HepG2 (cell line): ENCODE results near the gene EFCAB11. TPM values are rescaled to one million over a fixed set of nuclear protein-coding genes. Genes with fewer than 3 reads are reported as not detected.

ENCODE experiments used
- ATAC-seq: fragments of 200-7000 bp; cut with Tn5 transposase; 3 replicates; pipeline ENCODE4 v1.9.1; 2020; ENCODE audit warnings: mild to moderate bottlenecking, moderate library complexity
- BruUV-seq: library from RNA; stranded (reverse); fragments of 400-500 nt; replicated peaks from 2 replicates; lab custom pipeline; 2021; lab: Mats Ljungman, UMichigan
- CTCF ChIA-PET: fragments of 300-600 bp; formaldehyde crosslinking; extraction: SDS; loops from one replicate; lab custom pipeline; 2021; ENCODE audit warnings: low total read pairs, inconsistent platforms, low intra/inter-chr PET ratio; lab: Yijun Ruan, JAX
- POLR2A ChIA-PET: fragments of 350-600 bp; sonication (Branson Sonifier 250); formaldehyde crosslinking; loops from one replicate; lab custom pipeline; 2020; ENCODE audit warnings: antibody characterized with exemption, inconsistent platforms; lab: Yijun Ruan, JAX
- DNase-seq: peaks from one replicate; pipeline ENCODE4 v3.0.0-alpha.2; 2015; ENCODE audit warnings: low spot score
- FAIRE-seq: peaks from 3 replicates; lab custom pipeline; 2011; peaks lifted over from hg19 to GRCh38; lab: Jason Lieb, UNC
- H2AFZ ChIP-seq: one replicate; pipeline ENCODE4 v1.6.1; 2011; ENCODE audit warnings: low read length, inconsistent platforms
- H3K27ac ChIP-seq: fragments of 300-600 bp; 3 replicates; pipeline ENCODE4 v1.8.0; 2011; ENCODE audit warnings: mixed run types, mild to moderate bottlenecking, mixed read lengths, low read length, inconsistent platforms; ENCODE audit not compliant: insufficient read depth; ENCODE audit errors: extremely low read length
- H3K27me3 ChIP-seq, 2 experiments: fragments of 200-600 bp in 1 of 2; 2 replicates in 1 of 2; 3 replicates in 1 of 2; pipeline versions ENCODE4 v1.6.0 to v1.8.0; 2011; ENCODE audit warnings: low read length in 2 of 2, mild to moderate bottlenecking in 2 of 2, moderate library complexity in 2 of 2, inconsistent platforms in 1 of 2; ENCODE audit not compliant: insufficient read depth in 2 of 2, control insufficient read depth in 1 of 2
- H3K36me3 ChIP-seq, 2 experiments: fragments of 200-600 bp in 1 of 2; replicated peaks in 1 of 2; 2 replicates in 1 of 2; 3 replicates in 1 of 2; pipeline versions ENCODE4 v1.5.1 to v1.8.0; 2011; ENCODE audit warnings: low read length in 2 of 2, inconsistent platforms in 1 of 2; ENCODE audit not compliant: insufficient read depth in 2 of 2, control insufficient read depth in 1 of 2
- H3K4me1 ChIP-seq: 2 replicates; pipeline ENCODE4 v1.5.1; 2012; ENCODE audit warnings: low read length, inconsistent platforms; ENCODE audit not compliant: insufficient read depth
- H3K4me2 ChIP-seq: 2 replicates; pipeline ENCODE4 v1.6.0; 2011; ENCODE audit warnings: low read depth, low read length, inconsistent platforms
- H3K4me3 ChIP-seq, 3 experiments: fragments of 200-600 bp in 1 of 3; sonication (generic), shearing (Covaris generic) in 1 of 3; replicated peaks in 1 of 3; 2 replicates each; pipeline ENCODE4 v1.5.1; 2011 to 2016; ENCODE audit warnings: low read length in 3 of 3, inconsistent platforms in 2 of 3, low read depth in 2 of 3, mild to moderate bottlenecking in 2 of 3, control low read depth in 1 of 3, mixed read lengths in 1 of 3; ENCODE audit not compliant: insufficient read depth in 1 of 3
- H3K79me2 ChIP-seq: one replicate; pipeline ENCODE4 v1.6.1; 2011; ENCODE audit warnings: low read length, inconsistent platforms; ENCODE audit not compliant: insufficient read depth
- H3K9ac ChIP-seq: 2 replicates; pipeline ENCODE4 v1.6.0; 2011; ENCODE audit warnings: mild to moderate bottlenecking, low read depth, low read length, inconsistent platforms; ENCODE audit not compliant: insufficient read depth
- H3K9me3 ChIP-seq: 2 replicates; pipeline ENCODE4 v1.5.1; 2012; ENCODE audit warnings: mild to moderate bottlenecking, low read length
- H4K20me1 ChIP-seq: 2 replicates; pipeline ENCODE4 v1.6.0; 2011; ENCODE audit warnings: inconsistent platforms, mild to moderate bottlenecking, low read length, moderate library complexity; ENCODE audit not compliant: insufficient read depth
- BHLHE40 ChIP-seq: IDR thresholded peaks from 2 replicates; pipeline ENCODE4 v1.6.1; 2011; ENCODE audit warnings: low read length, improper control_type of control experiment
- CEBPB ChIP-seq: IDR thresholded peaks from 2 replicates; pipeline ENCODE4 v1.6.1; 2011; ENCODE audit warnings: low read depth, low read length, improper control_type of control experiment, borderline replicate concordance
- FOXA3 ChIP-seq: IDR thresholded peaks from 2 replicates; pipeline ENCODE4 v1.6.1; 2016; ENCODE audit warnings: missing genetic modification reagents, missing compliant biosample characterization
- FOXP1 ChIP-seq, 2 experiments: fragments of 450-650 bp in 1 of 2; IDR thresholded peaks; 2 replicates each; pipeline ENCODE4 v1.6.1; 2017 to 2018; ENCODE audit warnings: antibody characterized with exemption in 1 of 2
- HNF4A ChIP-seq: sonication (generic); formaldehyde crosslinking; IDR thresholded peaks from 2 replicates; pipeline ENCODE4 v1.4.0; 2020; ENCODE audit warnings: missing genetic modification reagents
- NR2F1 ChIP-seq, 2 experiments: fragments of 450-650 bp in 1 of 2; formaldehyde crosslinking in 1 of 2; IDR thresholded peaks; 2 replicates each; pipeline versions ENCODE4 v1.5.0 to v1.6.1; 2016 to 2020; ENCODE audit warnings: mild to moderate bottlenecking in 1 of 2, missing compliant biosample characterization in 1 of 2, missing genetic modification reagents in 1 of 2, moderate library complexity in 1 of 2
- PHF21A ChIP-seq: sonication (generic); formaldehyde crosslinking; IDR thresholded peaks from 2 replicates; pipeline ENCODE4 v1.5.0; 2020; ENCODE audit warnings: mild to moderate bottlenecking, missing genetic modification reagents
- SALL1 ChIP-seq: sonication (generic); formaldehyde crosslinking; IDR thresholded peaks from 2 replicates; pipeline ENCODE4 v1.8.0; 2022; ENCODE audit warnings: mild to moderate bottlenecking, missing genetic modification reagents
- ZNF256 ChIP-seq: sonication (generic); formaldehyde crosslinking; conservative IDR thresholded peaks from 2 replicates; pipeline ENCODE4 v1.4.0; 2020; ENCODE audit warnings: missing genetic modification reagents
- ZNF556 ChIP-seq: sonication (generic); formaldehyde crosslinking; IDR thresholded peaks from 2 replicates; pipeline ENCODE4 v1.4.0; 2020; ENCODE audit warnings: mild to moderate bottlenecking, missing genetic modification reagents, borderline replicate concordance
- ZNF644 ChIP-seq: IDR thresholded peaks from 2 replicates; pipeline ENCODE4 v1.6.1; 2016; ENCODE audit warnings: low read depth
- WGBS: methylation state at CpG from one replicate; pipeline ENCODE4 v1.1.6; 2017; ENCODE audit warnings: low lambda C conversion rate; 5-methylcytosine and 5-hydroxymethylcytosine counted together
- in situ Hi-C: cut with HindIII; loops from 2 replicates; pipeline ENCODE4 v1.10.0; 2017; ENCODE audit warnings: low pct_unique_long_range_greater_than_20kb; ENCODE audit not compliant: extremely low pct_ligation_motif_present
- intact Hi-C: fragments of 100-400 bp; cut with micrococcal nuclease; formaldehyde crosslinking; loops from one replicate; pipeline ENCODE4 v1.10.0; 2022; ENCODE audit not compliant: unreplicated experiment
- polyA plus RNA-seq, 8 experiments: library from polyadenylated mRNA; depleted of rRNA in 3 of 8; stranded (reverse) in 7 of 8; unstranded in 1 of 8; fragments of >200 nt; fragmentation: Illumina TruSeq in 4 of 8; extraction: Trizol in 4 of 8; gene quantifications; 2 replicates each; pipeline versions ENCODE4 v1.2.1 to v1.2.3, GENCODE V29; 2011 to 2016; ENCODE audit warnings: low read depth in 4 of 8, missing spikeins in 1 of 8, mixed read lengths in 1 of 8; ENCODE audit not compliant: insufficient read depth in 1 of 8
- total RNA-seq, 5 experiments: library from RNA; depleted of rRNA; stranded (reverse); fragments of >200 nt; fragmentation: Illumina TruSeq; extraction: Trizol; gene quantifications; 2 replicates each; pipeline ENCODE4 v1.2.3, GENCODE V29; 2016; ENCODE audit warnings: low read depth in 1 of 5
- TF ChIP-seq, protein P1 (sequence below): sonication (generic); formaldehyde crosslinking; IDR thresholded peaks from 2 replicates; pipeline ENCODE4 v1.4.0; 2020; ENCODE audit warnings: mild to moderate bottlenecking, missing genetic modification reagents
- TF ChIP-seq, protein P2 (sequence below): sonication (generic); formaldehyde crosslinking; IDR thresholded peaks from 2 replicates; pipeline ENCODE4 v1.4.0; 2020; ENCODE audit warnings: low read depth, mild to moderate bottlenecking, missing genetic modification reagents

Gene EFCAB11
- total and polyA plus RNA-seq, 2 of the 13 experiments (the other 11 are each of a cell fraction or from before 2014, with no cell fraction given), result 8.2 to 31.5 TPM

DNA sequence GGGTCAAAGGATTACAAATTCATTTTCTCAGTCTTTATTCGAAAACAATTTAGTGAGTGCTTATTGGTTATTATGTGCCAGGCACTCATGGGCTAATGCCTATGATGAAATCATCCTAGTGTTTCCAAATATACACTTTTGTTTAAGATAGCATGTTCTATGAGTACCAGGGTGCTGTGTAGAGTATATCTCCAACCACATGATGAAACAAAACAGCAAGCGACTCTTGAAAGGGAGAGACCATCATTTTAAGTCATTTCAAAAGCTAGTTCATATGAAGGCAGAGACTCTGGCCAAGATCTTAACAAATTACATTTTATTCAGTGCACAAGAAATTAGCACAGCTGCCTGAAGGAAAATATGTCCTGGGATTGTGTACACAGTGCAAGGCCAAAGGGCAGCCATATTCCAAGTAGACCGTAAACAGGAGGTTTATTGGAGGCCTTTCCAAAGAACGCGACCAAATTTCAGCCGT, 204.2 kb downstream of the EFCAB11 start:
- H3K9me3 ChIP-seq, result no peaks in the 10 kb centered on the region
- H3K27me3 ChIP-seq, result no peaks in the 10 kb centered on the region; a peak in 1 of 5 replicates
- ATAC-seq (peak; percentile 57), DNase-seq (no peak), FAIRE-seq (no peak)
- BruUV-seq, result no TSS peak
- ChIA-PET CTCF (no interaction called here), POLR2A (no interaction called here)
- H3K9ac ChIP-seq, result no peak overlapping the region
- no peaks in the 10 kb centered on the region for H3K36me3 ChIP-seq
- no peak overlapping the region; a peak in 1 of 6 replicates for H3K4me3 ChIP-seq
- intact Hi-C loops, result no loop called here
- no peak overlapping the region; the same call in 1 of the 2 replicates for H3K4me2 ChIP-seq
- no peak overlapping the region for H2AFZ ChIP-seq
- WGBS, result 24% methylated on average over 6 of the region's 6 CpGs
- H3K27ac ChIP-seq, result no peak overlapping the region
- H4K20me1 ChIP-seq, result no peaks in the 10 kb centered on the region
- TF ChIP-seq PHF21A (no peak), FOXA3 (CRISPR knock-in tag) (peak; percentile 26; the same call in 1 of the 2 replicates), HNF4A (CRISPR knock-in tag) (peak; percentile 21; the same call in 1 of the 2 replicates), ZNF556 (CRISPR knock-in tag) (no peak), SALL1 (peak; percentile 22; the same call in 1 of the 2 replicates), NR2F1 (CRISPR knock-in tag; IDR thresholded peaks at IDR 0.05) (0 out of 4 replicates have a peak, but pooled peaks of 1 of the 2 experiments have one; percentile 16), BHLHE40 (no peak), FOXP1 (IDR thresholded peaks at IDR 0.05) (no peak), FOXP1 (CRISPR knock-in tag; IDR thresholded peaks at IDR 0.05) (peak; percentile 26; the same call in 1 of the 2 replicates), ZNF256 (CRISPR knock-in tag) (no peak), ZNF644 (CRISPR knock-in tag) (peak; percentile 56; the same call in 1 of the 2 replicates), CEBPB (peak; percentile 30; the same call in 1 of the 2 replicates)
- TF ChIP-seq, protein P1, sequence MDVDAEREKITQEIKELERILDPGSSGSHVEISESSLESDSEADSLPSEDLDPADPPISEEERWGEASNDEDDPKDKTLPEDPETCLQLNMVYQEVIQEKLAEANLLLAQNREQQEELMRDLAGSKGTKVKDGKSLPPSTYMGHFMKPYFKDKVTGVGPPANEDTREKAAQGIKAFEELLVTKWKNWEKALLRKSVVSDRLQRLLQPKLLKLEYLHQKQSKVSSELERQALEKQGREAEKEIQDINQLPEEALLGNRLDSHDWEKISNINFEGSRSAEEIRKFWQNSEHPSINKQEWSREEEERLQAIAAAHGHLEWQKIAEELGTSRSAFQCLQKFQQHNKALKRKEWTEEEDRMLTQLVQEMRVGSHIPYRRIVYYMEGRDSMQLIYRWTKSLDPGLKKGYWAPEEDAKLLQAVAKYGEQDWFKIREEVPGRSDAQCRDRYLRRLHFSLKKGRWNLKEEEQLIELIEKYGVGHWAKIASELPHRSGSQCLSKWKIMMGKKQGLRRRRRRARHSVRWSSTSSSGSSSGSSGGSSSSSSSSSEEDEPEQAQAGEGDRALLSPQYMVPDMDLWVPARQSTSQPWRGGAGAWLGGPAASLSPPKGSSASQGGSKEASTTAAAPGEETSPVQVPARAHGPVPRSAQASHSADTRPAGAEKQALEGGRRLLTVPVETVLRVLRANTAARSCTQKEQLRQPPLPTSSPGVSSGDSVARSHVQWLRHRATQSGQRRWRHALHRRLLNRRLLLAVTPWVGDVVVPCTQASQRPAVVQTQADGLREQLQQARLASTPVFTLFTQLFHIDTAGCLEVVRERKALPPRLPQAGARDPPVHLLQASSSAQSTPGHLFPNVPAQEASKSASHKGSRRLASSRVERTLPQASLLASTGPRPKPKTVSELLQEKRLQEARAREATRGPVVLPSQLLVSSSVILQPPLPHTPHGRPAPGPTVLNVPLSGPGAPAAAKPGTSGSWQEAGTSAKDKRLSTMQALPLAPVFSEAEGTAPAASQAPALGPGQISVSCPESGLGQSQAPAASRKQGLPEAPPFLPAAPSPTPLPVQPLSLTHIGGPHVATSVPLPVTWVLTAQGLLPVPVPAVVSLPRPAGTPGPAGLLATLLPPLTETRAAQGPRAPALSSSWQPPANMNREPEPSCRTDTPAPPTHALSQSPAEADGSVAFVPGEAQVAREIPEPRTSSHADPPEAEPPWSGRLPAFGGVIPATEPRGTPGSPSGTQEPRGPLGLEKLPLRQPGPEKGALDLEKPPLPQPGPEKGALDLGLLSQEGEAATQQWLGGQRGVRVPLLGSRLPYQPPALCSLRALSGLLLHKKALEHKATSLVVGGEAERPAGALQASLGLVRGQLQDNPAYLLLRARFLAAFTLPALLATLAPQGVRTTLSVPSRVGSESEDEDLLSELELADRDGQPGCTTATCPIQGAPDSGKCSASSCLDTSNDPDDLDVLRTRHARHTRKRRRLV (CRISPR knock-in tag), result no peak
- TF ChIP-seq, protein P2, sequence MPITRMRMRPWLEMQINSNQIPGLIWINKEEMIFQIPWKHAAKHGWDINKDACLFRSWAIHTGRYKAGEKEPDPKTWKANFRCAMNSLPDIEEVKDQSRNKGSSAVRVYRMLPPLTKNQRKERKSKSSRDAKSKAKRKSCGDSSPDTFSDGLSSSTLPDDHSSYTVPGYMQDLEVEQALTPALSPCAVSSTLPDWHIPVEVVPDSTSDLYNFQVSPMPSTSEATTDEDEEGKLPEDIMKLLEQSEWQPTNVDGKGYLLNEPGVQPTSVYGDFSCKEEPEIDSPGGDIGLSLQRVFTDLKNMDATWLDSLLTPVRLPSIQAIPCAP, result no peak
- peaks cover 39% of the 10 kb centered on the region for H3K4me1 ChIP-seq
- no peaks in the 10 kb centered on the region for H3K79me2 ChIP-seq
- in situ Hi-C loops, result loop anchor here (25.0 kb wide), 1 partner anchor 713 kb away; no protein-coding TSS in a partner anchor
